Esophagus squamous epithelium (tissue), 4 donors: ENCODE data around the gene CARHSP1.

Source experiments
- POLR2A ChIP-seq, 4 donors: fragments of 450-650 bp; IDR thresholded peaks; one replicate each; pipeline ENCODE4 v1.6.1; 2017; ENCODE audit warnings: antibody characterized with exemption in 4 of 4, mild to moderate bottlenecking in 4 of 4, moderate library complexity in 3 of 4
- TF ChIP-seq, protein P1 (sequence below), 6 experiments: fragments of 450-650 bp in 4 of 6; fragments of 200-600 bp in 2 of 6; sonication (generic) in 2 of 6; IDR thresholded peaks; one replicate each; pipeline ENCODE4 v1.5.1; 2016 to 2019; ENCODE audit warnings: antibody characterized with exemption in 6 of 6, mild to moderate bottlenecking in 4 of 6, moderate library complexity in 4 of 6

DNA sequence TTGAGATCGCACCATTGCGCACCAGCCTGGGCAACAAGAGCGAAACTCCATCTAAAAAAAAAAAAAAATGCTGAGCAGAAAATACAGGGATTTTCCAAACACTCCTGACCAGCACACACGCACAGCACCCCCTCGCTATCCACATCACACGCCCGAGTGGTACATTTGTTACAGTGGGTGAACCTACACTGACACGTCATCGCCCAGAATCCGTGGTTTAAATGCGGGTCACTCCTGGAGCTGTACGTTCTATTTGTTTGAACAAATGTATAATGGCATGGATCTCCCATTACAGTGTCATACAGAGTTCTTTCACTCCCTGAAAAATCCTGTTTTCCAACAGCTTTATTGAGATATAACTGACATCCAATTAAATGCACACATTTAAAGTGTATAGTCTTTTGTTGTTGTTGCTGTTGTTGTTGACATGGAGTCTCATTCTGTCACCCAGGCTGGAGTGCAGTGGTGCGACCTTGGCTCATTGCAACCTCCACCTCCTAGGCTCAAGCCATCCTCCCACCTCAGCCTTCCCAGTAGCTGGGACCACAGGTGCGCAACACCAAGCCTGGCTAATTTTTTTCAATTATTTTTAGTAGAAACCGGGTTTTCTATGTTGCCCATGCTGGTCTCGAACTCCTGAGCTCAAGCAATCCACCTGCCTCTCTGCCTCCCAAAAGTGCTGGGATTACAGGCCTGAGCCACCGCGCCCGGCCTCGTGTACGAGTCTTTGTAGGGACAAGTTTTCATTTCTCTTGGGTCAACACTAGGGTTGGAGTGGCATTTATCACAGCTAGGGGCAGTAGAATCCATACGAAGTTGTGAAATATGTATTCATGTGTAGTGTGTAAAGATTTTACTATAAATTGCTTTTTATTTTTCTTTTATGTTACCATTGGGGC, 4.4 kb upstream of the CARHSP1 start:
- TF ChIP-seq, protein P1, sequence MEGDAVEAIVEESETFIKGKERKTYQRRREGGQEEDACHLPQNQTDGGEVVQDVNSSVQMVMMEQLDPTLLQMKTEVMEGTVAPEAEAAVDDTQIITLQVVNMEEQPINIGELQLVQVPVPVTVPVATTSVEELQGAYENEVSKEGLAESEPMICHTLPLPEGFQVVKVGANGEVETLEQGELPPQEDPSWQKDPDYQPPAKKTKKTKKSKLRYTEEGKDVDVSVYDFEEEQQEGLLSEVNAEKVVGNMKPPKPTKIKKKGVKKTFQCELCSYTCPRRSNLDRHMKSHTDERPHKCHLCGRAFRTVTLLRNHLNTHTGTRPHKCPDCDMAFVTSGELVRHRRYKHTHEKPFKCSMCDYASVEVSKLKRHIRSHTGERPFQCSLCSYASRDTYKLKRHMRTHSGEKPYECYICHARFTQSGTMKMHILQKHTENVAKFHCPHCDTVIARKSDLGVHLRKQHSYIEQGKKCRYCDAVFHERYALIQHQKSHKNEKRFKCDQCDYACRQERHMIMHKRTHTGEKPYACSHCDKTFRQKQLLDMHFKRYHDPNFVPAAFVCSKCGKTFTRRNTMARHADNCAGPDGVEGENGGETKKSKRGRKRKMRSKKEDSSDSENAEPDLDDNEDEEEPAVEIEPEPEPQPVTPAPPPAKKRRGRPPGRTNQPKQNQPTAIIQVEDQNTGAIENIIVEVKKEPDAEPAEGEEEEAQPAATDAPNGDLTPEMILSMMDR (IDR thresholded peaks at IDR 0.05), result peak in 3 of 6 experiments; percentile 13 to 45 (median 23)
- TF ChIP-seq POLR2A (IDR thresholded peaks at IDR 0.05), result no peak
